Endodermal cell (in vitro differentiated cells): ENCODE results near the gene ADD1. TPM values are rescaled to one million over a fixed set of nuclear protein-coding genes. Genes with fewer than 3 reads are reported as not detected.

Experiments
- DNase-seq: peaks from one replicate; pipeline ENCODE4 v3.0.0-alpha.2; 2017
- H3K27ac ChIP-seq: 2 replicates; pipeline ENCODE4 v1.5.1; 2013; ENCODE audit warnings: mild to moderate bottlenecking, low read depth, low read length, moderate library complexity
- H3K27me3 ChIP-seq: 2 replicates; pipeline ENCODE4 v1.6.1; 2013; ENCODE audit warnings: mild to moderate bottlenecking, low read length, moderate library complexity; ENCODE audit not compliant: insufficient read depth, control insufficient read depth, poor library complexity, severe bottlenecking
- H3K36me3 ChIP-seq: 2 replicates; pipeline ENCODE4 v1.7.0; 2013; ENCODE audit warnings: mild to moderate bottlenecking, low read length, moderate library complexity; ENCODE audit not compliant: control insufficient read depth, insufficient read depth
- H3K4me1 ChIP-seq: one replicate; pipeline ENCODE4 v1.7.0; 2013; ENCODE audit warnings: low read length; ENCODE audit not compliant: control insufficient read depth, insufficient read depth
- H3K4me3 ChIP-seq: 2 replicates; pipeline ENCODE4 v1.5.1; 2013; ENCODE audit warnings: mild to moderate bottlenecking, low read length, moderate library complexity
- H3K9ac ChIP-seq: 2 replicates; pipeline ENCODE4 v1.6.1; 2013; ENCODE audit warnings: mild to moderate bottlenecking, low read length, moderate library complexity; ENCODE audit not compliant: poor library complexity, severe bottlenecking; ENCODE audit errors: extremely low read depth
- H3K9me3 ChIP-seq: 2 replicates; pipeline ENCODE4 v1.6.1; 2013; ENCODE audit warnings: mild to moderate bottlenecking, low read length, moderate library complexity; ENCODE audit not compliant: control insufficient read depth
- H3K27ac Mint-ChIP-seq: 2 replicates; pipeline ENCODE4 v1.8.0; 2020; ENCODE audit warnings: mixed read lengths
- H3K27me3 Mint-ChIP-seq: 2 replicates; pipeline ENCODE4 v1.8.0; 2021; ENCODE audit warnings: mild to moderate bottlenecking, mixed read lengths; ENCODE audit not compliant: insufficient read depth
- H3K36me3 Mint-ChIP-seq: 2 replicates; pipeline ENCODE4 v1.8.0; 2020; ENCODE audit warnings: low read depth, mixed read lengths
- H3K4me1 Mint-ChIP-seq: 2 replicates; pipeline ENCODE4 v1.8.0; 2020; ENCODE audit warnings: mixed read lengths
- H3K4me3 Mint-ChIP-seq: 2 replicates; pipeline ENCODE4 v1.8.0; 2020; ENCODE audit warnings: mild to moderate bottlenecking, moderate library complexity, mixed read lengths
- H3K9me3 Mint-ChIP-seq: 2 replicates; pipeline ENCODE4 v1.8.0; 2020; ENCODE audit warnings: mild to moderate bottlenecking, mixed read lengths
- WGBS, 2 experiments: methylation state at CpG; one replicate each; pipeline versions ENCODE4 v1.1.5 to v1.1.7; 2013; ENCODE audit warnings: missing lambda C conversion rate in 2 of 2, mixed read lengths in 1 of 2; ENCODE audit not compliant: insufficient coverage in 1 of 2, insufficient read length in 1 of 2; 5-methylcytosine and 5-hydroxymethylcytosine counted together
- total RNA-seq, 2 donors: library from RNA; stranded (reverse); fragmentation: NEBNext Ultra II Directional in 1 of 2; extraction: Animal tissue kit (Norgen Biotek cat#: 25700) in 1 of 2; gene quantifications; 2 replicates in 1 of 2; 3 replicates in 1 of 2; pipeline ENCODE4 v1.2.1, GENCODE V29; 2021
- TF ChIP-seq, protein P1 (sequence below): fragments of 200-600 bp; sonication (generic); conservative IDR thresholded peaks from 2 replicates; pipeline ENCODE4 v1.5.0; 2021; ENCODE audit warnings: antibody characterized with exemption, mild to moderate bottlenecking

Gene ADD1
- total RNA-seq, 2 donors from 2014 or later = 231 to 257 TPM

DNA sequence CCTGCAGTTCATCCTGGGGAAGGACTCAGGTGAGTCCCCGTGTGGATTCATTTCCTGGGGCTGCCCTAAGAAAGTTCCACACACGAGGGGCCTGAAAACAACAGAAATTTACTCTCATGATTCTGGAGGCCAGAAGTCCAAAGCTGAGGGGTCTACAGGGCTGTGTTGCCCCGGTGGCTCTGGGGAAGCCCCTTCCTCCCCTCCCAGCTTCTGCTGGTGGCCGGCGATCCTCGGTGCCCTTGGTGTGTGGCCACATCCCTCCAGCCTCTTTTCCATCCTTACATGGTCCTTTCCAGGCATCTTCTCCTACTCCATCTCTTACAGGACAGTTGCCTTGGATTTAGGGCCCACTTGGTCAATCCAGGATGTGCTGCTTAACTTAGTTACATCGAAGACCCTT is 35.6 kb upstream of the ADD1 start:
- Histone ChIP-seq H3K4me1 (no peaks in the 10 kb centered on the region), H3K9ac (no peak overlapping the region), H3K27ac (no peak overlapping the region), H3K36me3 (no peaks in the 10 kb centered on the region), H3K27me3 (no peaks in the 10 kb centered on the region), H3K9me3 (no peaks in the 10 kb centered on the region), H3K4me3 (no peak overlapping the region)
- WGBS, 2 experiments = 90 to 94% methylated on average over 4 to 7 of the region's 7 CpGs
- Mint-ChIP-seq H3K9me3 (no peaks in the 10 kb centered on the region), H3K4me3 (no peak overlapping the region), H3K36me3 (no peaks in the 10 kb centered on the region), H3K27ac (no peak overlapping the region), H3K27me3 (no peaks in the 10 kb centered on the region), H3K4me1 (no peaks in the 10 kb centered on the region)
- no peak for DNase-seq
- TF ChIP-seq, protein P1, sequence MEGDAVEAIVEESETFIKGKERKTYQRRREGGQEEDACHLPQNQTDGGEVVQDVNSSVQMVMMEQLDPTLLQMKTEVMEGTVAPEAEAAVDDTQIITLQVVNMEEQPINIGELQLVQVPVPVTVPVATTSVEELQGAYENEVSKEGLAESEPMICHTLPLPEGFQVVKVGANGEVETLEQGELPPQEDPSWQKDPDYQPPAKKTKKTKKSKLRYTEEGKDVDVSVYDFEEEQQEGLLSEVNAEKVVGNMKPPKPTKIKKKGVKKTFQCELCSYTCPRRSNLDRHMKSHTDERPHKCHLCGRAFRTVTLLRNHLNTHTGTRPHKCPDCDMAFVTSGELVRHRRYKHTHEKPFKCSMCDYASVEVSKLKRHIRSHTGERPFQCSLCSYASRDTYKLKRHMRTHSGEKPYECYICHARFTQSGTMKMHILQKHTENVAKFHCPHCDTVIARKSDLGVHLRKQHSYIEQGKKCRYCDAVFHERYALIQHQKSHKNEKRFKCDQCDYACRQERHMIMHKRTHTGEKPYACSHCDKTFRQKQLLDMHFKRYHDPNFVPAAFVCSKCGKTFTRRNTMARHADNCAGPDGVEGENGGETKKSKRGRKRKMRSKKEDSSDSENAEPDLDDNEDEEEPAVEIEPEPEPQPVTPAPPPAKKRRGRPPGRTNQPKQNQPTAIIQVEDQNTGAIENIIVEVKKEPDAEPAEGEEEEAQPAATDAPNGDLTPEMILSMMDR = no peak

DNA sequence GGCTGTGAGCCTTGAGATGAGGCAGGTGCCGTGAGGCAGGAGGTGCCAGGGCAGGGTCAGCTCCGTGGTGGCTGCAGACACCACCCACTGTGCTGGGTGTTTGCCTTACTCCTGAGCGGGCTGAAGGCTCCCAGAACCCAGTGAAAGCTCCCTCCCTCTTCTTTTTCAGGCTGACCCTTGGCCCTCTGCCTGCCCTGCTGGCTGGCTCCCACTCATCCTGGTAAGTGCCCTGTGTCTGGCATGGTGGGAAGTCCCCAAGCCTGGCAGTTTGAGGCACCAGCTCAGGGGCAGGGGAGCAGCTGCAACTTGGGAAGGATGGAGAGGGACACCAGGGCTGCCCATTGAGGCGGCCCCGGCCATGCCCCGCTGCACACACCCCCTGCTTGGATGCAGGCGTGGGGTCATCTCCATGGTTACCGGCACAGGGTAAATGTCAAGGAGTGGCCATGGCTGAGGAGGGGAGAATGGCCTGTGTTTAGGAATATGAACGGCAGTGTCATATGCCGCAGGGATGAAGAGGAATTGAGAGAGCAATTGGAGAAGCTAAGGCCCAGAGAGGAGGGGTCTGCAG is 33.9 kb upstream of the ADD1 start:
- Mint-ChIP-seq H3K9me3 (no peaks in the 10 kb centered on the region), H3K27ac (no peak overlapping the region), H3K27me3 (no peaks in the 10 kb centered on the region), H3K36me3 (no peaks in the 10 kb centered on the region), H3K4me1 (no peaks in the 10 kb centered on the region), H3K4me3 (no peak overlapping the region)
- Histone ChIP-seq H3K27ac (no peak overlapping the region), H3K36me3 (no peaks in the 10 kb centered on the region), H3K4me3 (no peak overlapping the region), H3K9ac (no peak overlapping the region), H3K4me1 (no peaks in the 10 kb centered on the region), H3K9me3 (no peaks in the 10 kb centered on the region), H3K27me3 (no peaks in the 10 kb centered on the region)
- 63 to 84% methylated on average over 7 to 10 of the region's 10 CpGs for WGBS, 2 experiments
- DNase-seq = no peak
- TF ChIP-seq, protein P1 = no peak

DNA sequence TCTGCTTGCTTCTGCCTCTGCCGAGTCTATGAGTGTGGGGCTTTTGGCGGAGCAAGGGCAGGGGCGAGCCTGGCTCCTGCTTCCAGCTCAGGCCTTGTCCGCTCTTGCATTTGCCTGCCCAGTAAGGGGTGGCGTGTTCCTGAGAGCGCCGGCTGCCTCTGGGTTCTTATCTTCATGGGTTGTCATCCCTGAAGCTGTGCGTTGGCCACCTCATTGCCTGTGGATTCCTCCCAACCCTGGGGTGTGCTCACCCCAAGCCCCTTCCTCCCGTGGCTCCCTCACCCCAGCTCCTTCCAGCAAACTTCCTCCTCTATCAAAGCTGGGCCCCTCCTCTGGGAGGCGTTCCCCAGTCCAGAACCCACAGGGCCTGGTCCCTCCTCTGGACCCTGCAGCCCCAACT is 33.3 kb upstream of the ADD1 start:
- no peaks in the 10 kb centered on the region for H3K36me3 ChIP-seq
- H3K9me3 Mint-ChIP-seq = no peaks in the 10 kb centered on the region
- H3K27me3 Mint-ChIP-seq = no peaks in the 10 kb centered on the region
- WGBS, 2 experiments = 93 to 94% methylated on average over 6 to 10 of the region's 10 CpGs
- no peaks in the 10 kb centered on the region for H3K4me1 Mint-ChIP-seq
- no peak overlapping the region for H3K4me3 Mint-ChIP-seq
- no peaks in the 10 kb centered on the region for H3K9me3 ChIP-seq
- H3K4me3 ChIP-seq = no peak overlapping the region
- no peaks in the 10 kb centered on the region for H3K36me3 Mint-ChIP-seq
- no peak overlapping the region for H3K27ac ChIP-seq
- no peaks in the 10 kb centered on the region for H3K27me3 ChIP-seq
- H3K4me1 ChIP-seq = no peaks in the 10 kb centered on the region
- TF ChIP-seq, protein P1 = no peak
- no peak overlapping the region for H3K27ac Mint-ChIP-seq
- no peak overlapping the region for H3K9ac ChIP-seq
- DNase-seq = no peak
